Epithelial cell of esophagus (primary cell): ENCODE data around the gene RGS6.

Experiments
- DNase-seq: peaks from one replicate; pipeline ENCODE4 v3.0.0; 2010; ENCODE audit warnings: low read depth
- H3K4me3 ChIP-seq: 2 replicates; pipeline ENCODE4 v1.5.1; 2011; ENCODE audit warnings: mild to moderate bottlenecking, low read length, control low read depth
- CTCF ChIP-seq: IDR thresholded peaks from 2 replicates; pipeline ENCODE4 v1.5.1; 2011; ENCODE audit warnings: low read depth, mild to moderate bottlenecking, low read length, control low read depth, inconsistent platforms; ENCODE audit not compliant: insufficient read depth; ENCODE audit errors: missing control alignments

Gene RGS6

GRCh38 chr14:72535485-72535884 lies 603.3 kb downstream of the RGS6 start:
- TF ChIP-seq CTCF: no peak
- no peak for DNase-seq
- H3K4me3 ChIP-seq: no peak overlapping the region

- DNase-seq: no peak
- no peak for TF ChIP-seq CTCF
- H3K4me3 ChIP-seq: no peak overlapping the region
Measured at GRCh38 chr14:72538387-72538786, 606.2 kb downstream of the RGS6 start.

GRCh38 chr14:72539661-72540315 lies 607.6 kb downstream of the RGS6 start:
- DNase-seq: no peak
- TF ChIP-seq CTCF: no peak
- no peak overlapping the region for H3K4me3 ChIP-seq

GRCh38 chr14:72540836-72541235 lies 608.6 kb downstream of the RGS6 start:
- TF ChIP-seq CTCF: no peak

GRCh38 chr14:72541546-72541945 lies 609.3 kb downstream of the RGS6 start:
- no peak for TF ChIP-seq CTCF
- H3K4me3 ChIP-seq: no peak overlapping the region
- DNase-seq: no peak

More at GRCh38 chr14:72540836-72541235, 608.6 kb downstream of the RGS6 start:
- DNase-seq: no peak
- no peak overlapping the region for H3K4me3 ChIP-seq

GRCh38 chr14:72543341-72543740 lies 611.1 kb downstream of the RGS6 start:
- no peak for DNase-seq
- TF ChIP-seq CTCF: no peak
- no peak overlapping the region for H3K4me3 ChIP-seq
